B cell (primary cell): ENCODE results near the gene XG. TPM values are rescaled to one million over a fixed set of nuclear protein-coding genes. Genes with fewer than 3 reads are reported as not detected.

Experiments
- ATAC-seq: fragments of 200-7000 bp; cut with Tn5 transposase; one replicate; pipeline ENCODE4 v1.10.0; 2021; ENCODE audit warnings: low read depth, mild to moderate bottlenecking, moderate number of reproducible peaks, moderate library complexity
- CTCF ChIA-PET: fragments of 350-600 bp; sonication (Branson Sonifier 250); formaldehyde crosslinking; loops from one replicate; lab custom pipeline; 2021; ENCODE audit warnings: antibody characterized with exemption, inconsistent platforms; lab: Charles Lee
- POLR2A ChIA-PET: fragments of 350-600 bp; sonication (Branson Sonifier 250); formaldehyde crosslinking; loops from one replicate; lab custom pipeline; 2021; ENCODE audit warnings: antibody characterized with exemption; lab: Charles Lee
- DNase-seq: peaks from one replicate; pipeline ENCODE4 v3.0.0; 2013
- H2AFZ ChIP-seq: 2 replicates; pipeline ENCODE4 v1.6.1; 2012; ENCODE audit warnings: mild to moderate bottlenecking, low read depth, low read length; ENCODE audit not compliant: insufficient read depth, poor library complexity, severe bottlenecking
- H3K27ac ChIP-seq, 2 donors: 1 replicate in 1 of 2; 2 replicates in 1 of 2; pipeline ENCODE4 v1.5.1; 2012 to 2013; ENCODE audit warnings: low read length in 2 of 2, mild to moderate bottlenecking in 2 of 2, moderate library complexity in 1 of 2
- H3K27me3 ChIP-seq, 4 experiments: fragments of 200-600 bp in 1 of 4; sonication (generic) in 1 of 4; replicated peaks in 1 of 4; 1 replicate in 2 of 4; 2 replicates in 2 of 4; pipeline versions ENCODE4 v1.6.1 to v1.7.0; 2013 to 2016; ENCODE audit warnings: low read length in 3 of 4, mild to moderate bottlenecking in 2 of 4, mixed read lengths in 1 of 4, moderate library complexity in 1 of 4; ENCODE audit not compliant: insufficient read depth in 4 of 4, control insufficient read depth in 3 of 4; ENCODE audit errors: control extremely low read depth in 1 of 4
- H3K36me3 ChIP-seq, 2 experiments: replicated peaks in 1 of 2; 1 replicate in 1 of 2; 2 replicates in 1 of 2; pipeline versions ENCODE4 v1.6.1 to v1.7.1; 2013; ENCODE audit warnings: low read length in 1 of 2; ENCODE audit not compliant: insufficient read depth in 2 of 2, control insufficient read depth in 1 of 2; ENCODE audit errors: control extremely low read depth in 1 of 2, extremely low read depth in 1 of 2
- H3K4me1 ChIP-seq, 2 donors: fragments of 200-600 bp in 1 of 2; sonication (generic) in 1 of 2; 1 replicate in 1 of 2; 2 replicates in 1 of 2; pipeline versions ENCODE4 v1.5.1 to v1.6.1; 2013 to 2017; ENCODE audit warnings: low read length in 2 of 2; ENCODE audit not compliant: control insufficient read depth in 2 of 2, insufficient read depth in 2 of 2
- H3K4me2 ChIP-seq: replicated peaks from 2 replicates; pipeline ENCODE3; 2012; ENCODE audit warnings: mild to moderate bottlenecking, low read depth, low read length; ENCODE audit not compliant: poor library complexity, severe bottlenecking
- H3K4me3 ChIP-seq, 5 experiments: fragments of 200-600 bp in 1 of 5; sonication (generic) in 1 of 5; 1 replicate in 3 of 5; 2 replicates in 2 of 5; pipeline versions ENCODE4 v1.5.1 to v1.7.0; 2011 to 2016; ENCODE audit warnings: low read length in 4 of 5, mild to moderate bottlenecking in 4 of 5, low read depth in 2 of 5, control low read depth in 1 of 5, moderate library complexity in 1 of 5; ENCODE audit not compliant: insufficient read depth in 1 of 5; ENCODE audit errors: control extremely low read depth in 1 of 5, extremely low read depth in 1 of 5
- H3K79me2 ChIP-seq: fragments of 200-600 bp; sonication (generic); one replicate; pipeline ENCODE4 v1.6.0; 2016; ENCODE audit warnings: low read length; ENCODE audit not compliant: control insufficient read depth, insufficient read depth
- H3K9ac ChIP-seq: fragments of 200-600 bp; sonication (generic); 2 replicates; pipeline ENCODE4 v1.6.1; 2017; ENCODE audit warnings: mild to moderate bottlenecking, low read length, moderate library complexity
- H3K9me3 ChIP-seq, 3 donors: one replicate each; pipeline versions ENCODE4 v1.6.1 to v1.7.1; 2013; ENCODE audit warnings: low read length in 2 of 3; ENCODE audit not compliant: control insufficient read depth in 2 of 3, insufficient read depth in 1 of 3; ENCODE audit errors: control extremely low read depth in 1 of 3
- H4K20me1 ChIP-seq: 2 replicates; pipeline ENCODE4 v1.6.0; 2012; ENCODE audit warnings: mild to moderate bottlenecking, low read length; ENCODE audit not compliant: insufficient read depth, control insufficient read depth, poor library complexity, severe bottlenecking
- H3K27ac Mint-ChIP-seq: one replicate; pipeline ENCODE4 v1.8.0; 2021; ENCODE audit warnings: mixed read lengths
- H3K27me3 Mint-ChIP-seq: one replicate; pipeline ENCODE4 v1.8.0; 2021; ENCODE audit warnings: mixed read lengths
- H3K4me1 Mint-ChIP-seq: one replicate; pipeline ENCODE4 v1.8.0; 2021; ENCODE audit warnings: mixed read lengths
- H3K4me3 Mint-ChIP-seq: one replicate; pipeline ENCODE4 v1.8.0; 2021; ENCODE audit warnings: mixed read lengths
- H3K9me3 Mint-ChIP-seq: one replicate; pipeline ENCODE4 v1.8.0; 2022; ENCODE audit warnings: mixed read lengths; ENCODE audit not compliant: insufficient read depth
- EZH2 ChIP-seq: IDR thresholded peaks from 2 replicates; pipeline ENCODE4 v1.6.1; 2012; ENCODE audit warnings: borderline replicate concordance, low read depth, mild to moderate bottlenecking, moderate library complexity, low read length; ENCODE audit not compliant: insufficient read depth, poor library complexity, severe bottlenecking
- WGBS: methylation state at CpG from one replicate; pipeline ENCODE4 v1.1.5; 2013; ENCODE audit warnings: missing lambda C conversion rate; ENCODE audit not compliant: insufficient coverage; 5-methylcytosine and 5-hydroxymethylcytosine counted together
- intact Hi-C: fragments of 100-400 bp; cut with micrococcal nuclease; formaldehyde crosslinking; loops from one replicate; pipeline ENCODE4 v1.10.0; 2022
- polyA plus RNA-seq: library from polyadenylated mRNA; depleted of rRNA; stranded (reverse); fragments of >200 nt; gene quantifications from 2 replicates; pipeline ENCODE4 v1.2.3, GENCODE V29; 2012
- total RNA-seq, 2 donors: library from RNA; stranded (reverse); fragments of 120-200 nt in 1 of 2; gene quantifications; 1 replicate in 1 of 2; 2 replicates in 1 of 2; pipeline versions ENCODE4 v1.2.3 to v1.2.4, GENCODE V29; 2013 to 2022
- TF ChIP-seq, protein P1 (sequence below): fragments of 200-600 bp; IDR thresholded peaks from one replicate; pipeline ENCODE4 v1.8.0; 2022; ENCODE audit warnings: antibody characterized with exemption, mild to moderate bottlenecking

The XG gene
- total and polyA plus RNA-seq, 2 donors (not counting 1 experiment from before 2014, with no cell fraction given) = 0.03 TPM; not detected in 1

- no peak overlapping the region for H3K4me2 ChIP-seq
- H3K9me3 ChIP-seq = no peaks in the 10 kb centered on the region
- no peaks in the 10 kb centered on the region for H3K79me2 ChIP-seq
- TF ChIP-seq, protein P1, sequence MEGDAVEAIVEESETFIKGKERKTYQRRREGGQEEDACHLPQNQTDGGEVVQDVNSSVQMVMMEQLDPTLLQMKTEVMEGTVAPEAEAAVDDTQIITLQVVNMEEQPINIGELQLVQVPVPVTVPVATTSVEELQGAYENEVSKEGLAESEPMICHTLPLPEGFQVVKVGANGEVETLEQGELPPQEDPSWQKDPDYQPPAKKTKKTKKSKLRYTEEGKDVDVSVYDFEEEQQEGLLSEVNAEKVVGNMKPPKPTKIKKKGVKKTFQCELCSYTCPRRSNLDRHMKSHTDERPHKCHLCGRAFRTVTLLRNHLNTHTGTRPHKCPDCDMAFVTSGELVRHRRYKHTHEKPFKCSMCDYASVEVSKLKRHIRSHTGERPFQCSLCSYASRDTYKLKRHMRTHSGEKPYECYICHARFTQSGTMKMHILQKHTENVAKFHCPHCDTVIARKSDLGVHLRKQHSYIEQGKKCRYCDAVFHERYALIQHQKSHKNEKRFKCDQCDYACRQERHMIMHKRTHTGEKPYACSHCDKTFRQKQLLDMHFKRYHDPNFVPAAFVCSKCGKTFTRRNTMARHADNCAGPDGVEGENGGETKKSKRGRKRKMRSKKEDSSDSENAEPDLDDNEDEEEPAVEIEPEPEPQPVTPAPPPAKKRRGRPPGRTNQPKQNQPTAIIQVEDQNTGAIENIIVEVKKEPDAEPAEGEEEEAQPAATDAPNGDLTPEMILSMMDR = no peak
- TF ChIP-seq EZH2 = no peak
- H2AFZ ChIP-seq = no peak overlapping the region
- Mint-ChIP-seq H3K27me3 (peaks cover 13% of the 10 kb centered on the region), H3K9me3 (no peaks in the 10 kb centered on the region), H3K4me3 (no peak overlapping the region), H3K4me1 (no peaks in the 10 kb centered on the region), H3K27ac (no peak overlapping the region)
- H3K36me3 ChIP-seq = no peaks in the 10 kb centered on the region
- H3K4me3 ChIP-seq = no peak overlapping the region
- CTCF ChIA-PET = no interaction called here
- ATAC-seq = no peak
- no peaks in the 10 kb centered on the region for H3K4me1 ChIP-seq
- H4K20me1 ChIP-seq = no peaks in the 10 kb centered on the region
- intact Hi-C loops = no loop called here
- no peaks in the 10 kb centered on the region for H3K27me3 ChIP-seq
- no peak overlapping the region for H3K27ac ChIP-seq
- 0% methylated on average over 1 of the region's 4 CpGs for WGBS
- no peak for DNase-seq
- POLR2A ChIA-PET = no interaction called here
- H3K9ac ChIP-seq = no peak overlapping the region
Observed at GRCh38 chrX:2782171-2782570, 30.3 kb downstream of the XG start.

DNA sequence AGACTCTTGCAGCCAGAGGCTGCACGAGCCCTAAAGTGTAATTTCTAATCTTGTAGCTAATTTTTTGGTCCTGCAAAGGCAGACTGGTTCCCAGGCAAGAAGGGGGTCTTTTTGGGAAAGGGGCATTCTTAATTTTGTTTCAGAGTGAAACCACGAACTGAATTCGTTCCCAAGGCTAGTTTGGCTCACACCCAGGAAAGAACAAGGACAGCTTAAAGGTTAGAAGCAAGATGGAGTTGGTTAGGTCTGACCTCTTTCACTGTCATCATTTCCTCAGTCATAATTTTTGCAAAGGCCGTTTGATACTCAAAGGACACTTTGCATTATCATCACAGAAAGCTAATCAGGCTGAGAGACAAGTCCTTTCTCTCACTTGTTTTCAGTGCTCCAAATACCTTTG, 30.9 kb downstream of the XG start:
- Histone ChIP-seq H3K27ac (no peak overlapping the region), H3K9me3 (no peaks in the 10 kb centered on the region), H3K79me2 (no peaks in the 10 kb centered on the region), H2AFZ (no peak overlapping the region), H3K9ac (no peak overlapping the region), H3K4me1 (no peaks in the 10 kb centered on the region), H3K4me3 (no peak overlapping the region), H3K4me2 (no peak overlapping the region), H3K27me3 (no peaks in the 10 kb centered on the region), H3K36me3 (no peaks in the 10 kb centered on the region), H4K20me1 (no peaks in the 10 kb centered on the region)
- H3K27ac Mint-ChIP-seq = no peak overlapping the region
- no peaks in the 10 kb centered on the region for H3K9me3 Mint-ChIP-seq
- POLR2A ChIA-PET = no interaction called here
- no CpG with 5 or more reads among the region's 4 CpGs for WGBS
- DNase-seq (no peak), ATAC-seq (no peak)
- H3K27me3 Mint-ChIP-seq = peaks cover 13% of the 10 kb centered on the region
- no peaks in the 10 kb centered on the region for H3K4me1 Mint-ChIP-seq
- H3K4me3 Mint-ChIP-seq = no peak overlapping the region
- CTCF ChIA-PET = interaction anchor here (0.6 kb wide), 1 partner anchor 861 kb away, joined by 3 read pairs; no protein-coding TSS in a partner anchor
- intact Hi-C loops = no loop called here
- no peak for TF ChIP-seq EZH2
- TF ChIP-seq, protein P1 = no peak
